CD4-positive, alpha-beta T cell (primary cell): Measurements from ENCODE around the gene CNNM3. TPM values are rescaled to one million over a fixed set of nuclear protein-coding genes. Genes with fewer than 3 reads are reported as not detected.

Experiments
- ATAC-seq: fragments of 200-7000 bp; cut with Tn5 transposase; one replicate; pipeline ENCODE4 v1.10.0; 2022; ENCODE audit warnings: mild to moderate bottlenecking; ENCODE audit not compliant: poor library complexity
- CTCF ChIA-PET: fragments of 350-600 bp; sonication (Branson Sonifier 250); formaldehyde crosslinking; loops from one replicate; lab custom pipeline; 2021; ENCODE audit warnings: antibody characterized with exemption, inconsistent platforms; lab: Charles Lee
- POLR2A ChIA-PET: fragments of 350-600 bp; sonication (Branson Sonifier 250); formaldehyde crosslinking; loops from one replicate; lab custom pipeline; 2021; ENCODE audit warnings: antibody characterized with exemption, inconsistent platforms; lab: Charles Lee
- DNase-seq, 14 experiments: peaks; one replicate each; pipeline ENCODE4 v3.0.0-alpha.2; 2013 to 2020; ENCODE audit warnings: mixed read lengths in 2 of 14
- H3K27ac ChIP-seq, 2 donors: one replicate each; pipeline versions ENCODE4 v1.5.1 to v1.7.0; 2013; ENCODE audit warnings: low read length in 2 of 2, low read depth in 1 of 2, mild to moderate bottlenecking in 1 of 2
- H3K27me3 ChIP-seq, 2 experiments: 1 replicate in 1 of 2; 2 replicates in 1 of 2; pipeline versions ENCODE4 v1.6.1 to v1.7.0; 2013; ENCODE audit warnings: low read length in 2 of 2, control low read depth in 1 of 2, mild to moderate bottlenecking in 1 of 2, moderate library complexity in 1 of 2; ENCODE audit not compliant: insufficient read depth in 2 of 2, control insufficient read depth in 1 of 2
- H3K36me3 ChIP-seq: one replicate; pipeline ENCODE4 v1.6.1; 2013; ENCODE audit warnings: low read length, control low read depth; ENCODE audit not compliant: insufficient read depth
- H3K4me1 ChIP-seq: one replicate; pipeline ENCODE4 v1.6.1; 2013; ENCODE audit warnings: low read length, control low read depth; ENCODE audit not compliant: insufficient read depth
- H3K4me3 ChIP-seq: one replicate; pipeline ENCODE4 v1.5.1; 2013; ENCODE audit warnings: mild to moderate bottlenecking, low read length, moderate library complexity
- H3K9me3 ChIP-seq, 2 experiments: 1 replicate in 1 of 2; 2 replicates in 1 of 2; pipeline versions ENCODE4 v1.6.1 to v1.7.0; 2013; ENCODE audit warnings: low read length in 2 of 2, mild to moderate bottlenecking in 2 of 2, control low read depth in 1 of 2, moderate library complexity in 1 of 2; ENCODE audit not compliant: control insufficient read depth in 1 of 2, insufficient read depth in 1 of 2
- H3K27ac Mint-ChIP-seq: one replicate; pipeline ENCODE4 v1.8.0; 2020; ENCODE audit warnings: mixed read lengths
- H3K27me3 Mint-ChIP-seq: one replicate; pipeline ENCODE4 v1.8.0; 2021; ENCODE audit warnings: mixed read lengths
- H3K36me3 Mint-ChIP-seq: one replicate; pipeline ENCODE4 v1.8.0; 2021; ENCODE audit warnings: low read depth, mixed read lengths
- H3K4me1 Mint-ChIP-seq: one replicate; pipeline ENCODE4 v1.8.0; 2021; ENCODE audit warnings: low read depth, mixed read lengths
- H3K4me3 Mint-ChIP-seq: one replicate; pipeline ENCODE4 v1.8.0; 2020; ENCODE audit warnings: mild to moderate bottlenecking, mixed read lengths
- H3K9me3 Mint-ChIP-seq: one replicate; pipeline ENCODE4 v1.8.0; 2020; ENCODE audit warnings: mixed read lengths
- intact Hi-C, 2 experiments: fragments of 100-400 bp; cut with DNase I in 1 of 2; cut with micrococcal nuclease in 1 of 2; formaldehyde crosslinking; loops; one replicate each; pipeline versions ENCODE4 v1.15.1 to v1.9.0; 2023 to 2025; cut with DNase I, micrococcal nuclease
- total RNA-seq, 174 experiments: library from RNA in 2 of 174; stranded (reverse) in 2 of 174; gene quantifications; one replicate each; pipeline ENCODE4 v1.2.3 and lab custom pipeline; 2021 to 2026
- TF ChIP-seq, protein P1 (sequence below): fragments of 200-600 bp; IDR thresholded peaks from one replicate; pipeline ENCODE4 v1.8.0; 2022; ENCODE audit warnings: antibody characterized with exemption, mild to moderate bottlenecking

CNNM3 gene
- total RNA-seq, 2 experiments from 2014 or later: 48.7 to 53.5 TPM

DNA sequence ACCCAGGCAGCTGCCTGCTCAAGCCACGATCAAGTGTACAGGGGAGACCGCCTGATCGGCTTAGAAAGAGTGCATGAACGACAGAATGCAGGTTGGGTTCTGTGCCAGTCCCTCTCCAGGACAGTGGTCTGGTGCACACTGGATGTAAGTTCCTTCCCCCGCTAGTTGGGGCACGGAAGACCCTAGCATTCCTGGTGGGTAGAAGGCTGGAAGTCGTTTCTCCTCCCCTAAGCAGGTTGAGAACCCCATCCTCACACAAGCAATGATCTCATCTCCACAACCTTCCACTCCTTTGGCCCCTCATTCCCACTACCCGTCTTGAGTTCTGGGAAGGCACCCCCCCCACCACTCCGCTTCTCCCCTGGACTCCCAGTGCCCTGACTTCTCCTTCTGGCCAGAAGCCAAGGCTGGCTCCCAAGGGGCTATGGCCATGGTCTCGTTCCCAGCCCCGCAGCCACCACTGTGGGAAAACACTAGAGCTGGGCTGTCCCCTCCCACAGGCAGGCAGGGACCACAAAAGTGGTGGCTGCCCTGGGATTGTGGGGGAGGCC lies 43.1 kb downstream of the CNNM3 start:
- Mint-ChIP-seq H3K4me1 (peaks cover 53% of the 10 kb centered on the region), H3K9me3 (no peaks in the 10 kb centered on the region), H3K36me3 (peaks cover 47% of the 10 kb centered on the region), H3K27me3 (no peaks in the 10 kb centered on the region), H3K4me3 (peak overlapping the region; percentile 92), H3K27ac (peak overlapping the region; percentile 74)
- ChIA-PET CTCF (interaction anchor here (1.7 to 3.3 kb wide), 7 partner anchors 9 to 254 kb away, joined by 14 to 72 read pairs (median 40); partner anchors contain the start of gene ANKRD36), POLR2A (interaction anchor here (1.5 to 6.5 kb wide), 8 partner anchors 9 to 254 kb away, joined by 3 to 116 read pairs (median 25); partner anchors contain the start of genes ANKRD36 and SEMA4C)
- intact Hi-C loops: loop anchor here (5.0 kb wide), 3 partner anchors 42 to 253 kb away; partner anchors contain the start of genes CNNM3 (in 2 of the 2) and ANKRD36 (in 1 of the 2)
- H3K4me1 ChIP-seq: peaks cover 51% of the 10 kb centered on the region
- TF ChIP-seq, protein P1, sequence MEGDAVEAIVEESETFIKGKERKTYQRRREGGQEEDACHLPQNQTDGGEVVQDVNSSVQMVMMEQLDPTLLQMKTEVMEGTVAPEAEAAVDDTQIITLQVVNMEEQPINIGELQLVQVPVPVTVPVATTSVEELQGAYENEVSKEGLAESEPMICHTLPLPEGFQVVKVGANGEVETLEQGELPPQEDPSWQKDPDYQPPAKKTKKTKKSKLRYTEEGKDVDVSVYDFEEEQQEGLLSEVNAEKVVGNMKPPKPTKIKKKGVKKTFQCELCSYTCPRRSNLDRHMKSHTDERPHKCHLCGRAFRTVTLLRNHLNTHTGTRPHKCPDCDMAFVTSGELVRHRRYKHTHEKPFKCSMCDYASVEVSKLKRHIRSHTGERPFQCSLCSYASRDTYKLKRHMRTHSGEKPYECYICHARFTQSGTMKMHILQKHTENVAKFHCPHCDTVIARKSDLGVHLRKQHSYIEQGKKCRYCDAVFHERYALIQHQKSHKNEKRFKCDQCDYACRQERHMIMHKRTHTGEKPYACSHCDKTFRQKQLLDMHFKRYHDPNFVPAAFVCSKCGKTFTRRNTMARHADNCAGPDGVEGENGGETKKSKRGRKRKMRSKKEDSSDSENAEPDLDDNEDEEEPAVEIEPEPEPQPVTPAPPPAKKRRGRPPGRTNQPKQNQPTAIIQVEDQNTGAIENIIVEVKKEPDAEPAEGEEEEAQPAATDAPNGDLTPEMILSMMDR: no peak
- no peak overlapping the region for H3K27ac ChIP-seq
- no peaks in the 10 kb centered on the region for H3K27me3 ChIP-seq
- DNase-seq (peak in 1 of 14 experiments; percentile 33), ATAC-seq (no peak)
- H3K4me3 ChIP-seq: no peak overlapping the region
- H3K36me3 ChIP-seq: peaks cover 36% of the 10 kb centered on the region
- H3K9me3 ChIP-seq: no peaks in the 10 kb centered on the region

DNA sequence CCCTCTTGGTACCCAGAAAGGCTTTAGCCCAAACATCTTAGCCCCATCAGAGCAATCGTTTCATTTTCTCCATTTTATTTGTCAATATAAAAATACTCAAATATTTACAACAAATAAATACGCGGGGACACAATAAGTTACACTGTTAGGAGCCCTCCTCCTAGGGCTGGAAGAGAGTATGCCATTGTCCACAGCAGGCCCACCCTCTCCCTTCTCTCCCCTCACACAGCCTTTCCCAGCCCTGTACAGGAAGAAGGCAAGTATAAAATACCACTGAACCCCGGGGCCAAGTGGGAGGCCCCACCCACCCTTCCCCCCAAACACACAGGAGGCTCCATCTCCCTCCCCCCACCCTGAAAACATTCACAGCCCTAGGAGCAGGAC lies 43.6 kb downstream of the CNNM3 start:
- no peak overlapping the region for H3K27ac ChIP-seq
- H3K27me3 ChIP-seq: no peaks in the 10 kb centered on the region
- intact Hi-C loops: loop anchor here (5.0 kb wide), 3 partner anchors 42 to 253 kb away; partner anchors contain the start of genes CNNM3 (in 2 of the 2) and ANKRD36 (in 1 of the 2)
- Mint-ChIP-seq H3K9me3 (no peaks in the 10 kb centered on the region), H3K27ac (peak overlapping the region; percentile 74), H3K4me1 (peaks cover 52% of the 10 kb centered on the region), H3K36me3 (peaks cover 48% of the 10 kb centered on the region), H3K27me3 (no peaks in the 10 kb centered on the region), H3K4me3 (peak overlapping the region; percentile 92)
- TF ChIP-seq, protein P1: no peak
- peaks cover 37% of the 10 kb centered on the region for H3K36me3 ChIP-seq
- H3K4me3 ChIP-seq: no peak overlapping the region
- H3K9me3 ChIP-seq: no peaks in the 10 kb centered on the region
- ATAC-seq (no peak), DNase-seq (no peak)
- ChIA-PET CTCF (interaction anchor here (3.3 kb wide), 1 partner anchor 91 kb away, joined by 40 read pairs; no protein-coding TSS in a partner anchor), POLR2A (interaction anchor here (1.5 to 6.5 kb wide), 2 partner anchors 9 to 102 kb away, joined by 8 to 116 read pairs; no protein-coding TSS in a partner anchor)
- H3K4me1 ChIP-seq: peaks cover 51% of the 10 kb centered on the region

DNA sequence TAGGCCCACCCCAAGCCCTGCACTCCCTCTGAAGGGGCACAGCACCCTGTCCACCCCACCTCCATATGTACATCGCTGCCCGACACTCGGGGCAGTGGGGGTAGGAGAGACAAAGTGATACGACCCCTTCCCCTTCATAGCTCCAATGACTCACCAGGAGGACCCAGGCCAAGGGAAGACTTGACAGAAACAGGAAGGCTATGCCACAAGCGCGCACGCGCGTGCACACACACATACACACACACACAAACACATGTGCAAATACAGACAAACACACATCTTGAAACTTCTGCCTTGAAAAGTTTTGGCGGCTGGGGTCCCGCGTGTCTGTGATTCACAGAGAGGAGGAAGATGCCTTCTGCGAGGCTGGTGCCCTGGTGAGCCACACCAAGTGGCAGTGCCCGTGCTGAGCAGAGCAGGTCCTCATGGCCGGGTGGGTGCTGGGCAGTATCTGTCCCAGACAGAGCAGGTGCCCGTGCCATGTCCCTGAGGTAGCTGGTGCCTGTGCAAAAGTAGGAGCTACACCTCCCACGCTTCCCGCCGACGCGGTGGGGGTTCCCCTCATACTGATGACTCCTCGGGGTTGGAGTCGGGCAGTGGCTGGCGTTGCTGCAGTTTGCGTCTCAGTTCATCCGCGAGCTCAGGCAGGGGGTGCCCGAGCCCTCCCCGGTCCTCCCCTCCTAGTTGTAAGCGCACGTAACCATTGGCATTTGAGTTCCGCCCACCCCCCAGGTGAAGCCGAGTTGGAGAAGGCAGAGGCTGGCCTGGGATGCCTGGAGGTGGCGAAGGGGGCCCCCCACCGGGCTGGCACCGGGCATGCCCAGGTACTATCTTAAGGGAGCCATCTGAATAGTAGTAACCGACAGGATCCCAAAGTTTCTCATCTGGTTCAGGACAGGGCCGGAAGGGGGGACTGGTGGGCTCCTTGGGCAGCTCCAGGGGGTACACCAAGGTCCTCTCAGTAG lies 44.3 kb downstream of the CNNM3 start:
- DNase-seq (peak in 7 of 14 experiments; percentile 22 to 65 (median 38)), ATAC-seq (no peak)
- peaks cover 53% of the 10 kb centered on the region for H3K4me1 ChIP-seq
- H3K27me3 ChIP-seq: no peaks in the 10 kb centered on the region
- no peak overlapping the region for H3K4me3 ChIP-seq
- CTCF ChIA-PET: interaction anchor here (1.6 to 3.3 kb wide), 2 partner anchors 10 to 91 kb away, joined by 4 to 40 read pairs; no protein-coding TSS in a partner anchor
- POLR2A ChIA-PET: interaction anchor here (1.3 to 6.5 kb wide), 3 partner anchors 9 to 102 kb away, joined by 3 to 116 read pairs (median 8); no protein-coding TSS in a partner anchor
- intact Hi-C loops: no loop called here
- H3K9me3 Mint-ChIP-seq: no peaks in the 10 kb centered on the region
- H3K4me1 Mint-ChIP-seq: peaks cover 47% of the 10 kb centered on the region
- H3K27ac ChIP-seq: no peak overlapping the region
- peak overlapping the region; percentile 92 for H3K4me3 Mint-ChIP-seq
- peak overlapping the region; percentile 74 for H3K27ac Mint-ChIP-seq
- H3K36me3 Mint-ChIP-seq: peaks cover 46% of the 10 kb centered on the region
- TF ChIP-seq, protein P1: no peak
- H3K36me3 ChIP-seq: peaks cover 44% of the 10 kb centered on the region
- H3K9me3 ChIP-seq: no peaks in the 10 kb centered on the region
- H3K27me3 Mint-ChIP-seq: no peaks in the 10 kb centered on the region
